Activated gamma-delta T cell (primary cell): ENCODE measurements around the gene LVRN.
"Not testable (repeated sequence)": the region's sequence is repeated elsewhere in the genome, so short reads cannot be mapped to it uniquely, and the experiment has no call there.

Source experiments
- DNase-seq: peaks from one replicate; lab custom pipeline; 2025; lab: John Stamatoyannopoulos, UW
- total RNA-seq, 2 donors: gene quantifications; one replicate each; lab custom pipeline; 2026; lab: John Stamatoyannopoulos, UW

The LVRN gene
- total RNA-seq: 0.09 to 0.10 reads per million in 2 donors

- no peak for DNase-seq
Measured at GRCh38 chr5:115962239-115962564, at the start of gene LVRN. TSS of gene LVRN (plus strand) at chr5:115962475. CDS start at chr5:115962618, 143 bp downstream.

- DNase-seq: not testable (repeated sequence)
Measured at GRCh38 chr5:115913623-115914400, 48.5 kb upstream of the LVRN start.

GRCh38 chr5:115920171-115920725, 42.0 kb upstream of the LVRN start:
- DNase-seq: no peak

DNA sequence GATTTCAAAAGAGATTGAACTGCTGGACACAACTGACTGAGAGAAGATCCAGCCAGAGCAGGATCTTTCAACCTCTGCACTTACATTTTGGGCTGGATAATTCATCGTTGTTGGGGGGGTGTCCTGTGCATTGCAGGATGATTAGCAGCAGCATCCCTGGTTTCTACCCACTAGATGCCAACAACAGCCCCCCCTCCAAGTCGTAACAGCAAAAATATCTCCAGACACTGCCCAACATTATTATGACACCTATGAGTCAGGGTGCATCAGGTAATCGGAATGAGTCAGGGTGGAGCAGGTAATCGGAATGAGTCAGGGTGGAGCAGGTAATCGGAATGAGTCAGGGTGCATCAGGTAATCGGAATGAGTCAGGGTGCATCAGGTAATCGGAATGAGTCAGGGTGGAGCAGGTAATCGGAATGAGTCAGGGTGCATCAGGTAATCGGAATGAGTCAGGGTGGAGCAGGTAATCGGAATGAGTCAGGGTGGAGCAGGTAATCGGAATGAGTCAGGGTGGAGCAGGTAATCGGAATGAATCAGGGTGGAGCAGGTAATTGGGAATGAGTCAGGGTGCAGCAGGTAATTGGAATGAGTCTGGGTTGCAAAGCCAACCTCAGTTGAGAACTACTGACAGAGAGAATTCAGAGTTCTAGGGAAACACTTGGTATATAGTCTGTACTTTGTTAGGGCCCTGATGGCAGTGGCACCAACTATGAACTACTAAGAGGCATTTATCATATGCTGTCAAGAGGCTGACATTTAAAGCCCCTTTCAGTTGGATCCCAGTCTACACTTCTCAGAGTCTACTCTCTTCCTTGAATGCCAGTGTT, 33.5 kb upstream of the LVRN start:
- not testable (repeated sequence) for DNase-seq

- DNase-seq: not testable (repeated sequence)
Measured at GRCh38 chr5:115930171-115930570, 32.1 kb upstream of the LVRN start.

DNA sequence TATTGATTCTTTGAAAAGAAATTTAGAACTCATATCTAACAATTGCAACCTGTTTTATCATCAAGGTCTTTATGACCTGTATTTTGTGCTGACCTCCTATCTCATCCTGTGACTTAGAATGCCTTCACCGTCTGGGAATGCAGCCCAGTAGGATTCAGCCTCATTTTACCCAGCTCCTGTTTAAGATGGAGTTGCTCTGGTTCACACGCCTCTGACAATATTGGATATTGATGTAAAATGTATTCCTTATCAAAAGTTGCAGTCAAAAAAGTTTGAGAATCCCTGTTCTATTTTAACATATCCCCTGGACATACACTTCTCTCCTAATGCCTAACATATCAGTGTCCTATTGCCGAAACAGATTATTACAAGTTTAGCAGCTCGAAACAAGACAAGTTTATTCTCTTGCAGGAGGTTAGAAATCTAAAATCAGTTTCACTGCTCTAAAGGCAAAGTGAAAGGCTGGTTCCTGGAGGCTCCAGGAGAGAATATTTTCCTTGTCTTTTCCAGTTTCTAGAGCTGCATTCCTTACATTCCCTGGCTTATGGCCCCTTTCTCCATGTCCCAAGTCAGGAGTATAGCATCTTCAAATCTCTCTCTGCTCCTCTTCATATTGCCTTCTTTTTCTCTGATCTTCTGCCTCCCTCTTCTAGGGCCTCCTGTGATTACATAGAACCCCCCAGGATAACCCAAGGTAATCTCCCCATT, 31.5 kb upstream of the LVRN start:
- DNase-seq: no peak

DNA sequence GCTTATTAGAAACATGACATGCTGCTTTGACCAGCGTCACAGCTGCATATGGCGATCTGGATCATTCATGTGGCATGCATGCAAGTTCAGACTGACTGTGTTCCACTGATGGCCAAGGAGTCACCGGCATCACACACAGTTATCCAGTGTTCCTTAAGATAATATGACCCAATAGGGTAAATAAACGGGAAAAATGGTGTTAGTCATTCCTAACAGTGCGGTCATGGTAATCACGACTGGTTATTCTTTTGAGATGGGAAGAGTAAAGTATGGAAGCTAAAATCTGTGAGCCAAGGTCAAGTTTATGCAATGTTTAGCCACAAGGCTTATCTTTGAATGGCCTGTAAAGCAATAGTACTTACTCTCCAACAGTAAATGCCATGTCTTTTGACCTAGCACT, 29.3 kb upstream of the LVRN start:
- DNase-seq: no peak

GRCh38 chr5:115934388-115934974, 27.8 kb upstream of the LVRN start:
- no peak for DNase-seq

GRCh38 chr5:115936031-115936430, 26.2 kb upstream of the LVRN start:
- no peak for DNase-seq

DNA sequence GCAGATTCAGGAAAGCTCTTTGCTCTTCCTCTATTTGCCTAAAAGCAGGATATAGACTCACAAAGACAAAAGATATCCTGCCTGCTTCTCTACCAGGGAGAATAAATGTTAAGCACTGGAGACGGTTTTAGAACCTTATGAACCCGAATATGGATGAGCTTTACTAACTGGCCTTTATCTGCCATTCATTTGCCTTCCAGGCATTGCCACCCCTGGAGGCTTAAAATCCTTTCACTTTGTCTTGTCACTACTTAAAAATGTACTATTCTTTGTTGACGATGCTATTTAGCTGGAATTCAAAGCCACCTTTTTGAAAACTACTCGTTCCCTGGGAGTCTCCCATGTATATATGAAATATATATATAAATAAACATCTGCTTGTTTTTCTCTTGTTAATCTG, 23.2 kb upstream of the LVRN start:
- no peak for DNase-seq

- no peak for DNase-seq
Measured at GRCh38 chr5:115940080-115940810, 22.0 kb upstream of the LVRN start.

DNA sequence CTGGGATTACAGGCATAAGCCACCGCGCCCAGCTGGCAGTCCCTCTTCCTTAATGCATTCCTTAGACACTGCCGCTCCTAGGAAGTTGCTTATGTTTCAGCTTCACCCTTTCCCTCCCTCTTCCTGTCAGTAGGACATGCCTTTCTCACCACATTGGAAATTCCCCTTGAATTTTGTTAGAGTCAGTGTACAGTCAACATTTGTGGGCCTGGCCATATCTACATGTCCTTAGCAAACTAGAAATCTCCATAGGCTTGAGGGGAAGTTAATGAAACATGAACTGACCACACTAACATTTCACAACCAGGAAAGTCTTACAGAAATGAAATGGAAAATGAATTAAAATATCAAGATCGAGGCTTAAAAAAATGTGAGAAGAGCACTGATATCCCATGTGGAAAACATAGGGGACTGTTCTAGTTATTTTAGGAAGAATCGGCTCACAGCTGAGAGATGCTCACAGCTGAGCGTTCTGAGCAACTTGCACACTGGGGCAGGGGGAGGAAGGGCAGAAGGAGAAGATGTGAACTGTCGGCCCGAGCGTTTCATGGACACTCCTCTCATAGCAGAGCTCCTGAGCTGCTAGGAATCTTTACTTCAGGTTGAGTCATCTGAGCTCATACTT, 21.1 kb upstream of the LVRN start:
- no peak for DNase-seq

- DNase-seq: no peak
Measured at GRCh38 chr5:115944501-115944900, 17.8 kb upstream of the LVRN start.

DNA sequence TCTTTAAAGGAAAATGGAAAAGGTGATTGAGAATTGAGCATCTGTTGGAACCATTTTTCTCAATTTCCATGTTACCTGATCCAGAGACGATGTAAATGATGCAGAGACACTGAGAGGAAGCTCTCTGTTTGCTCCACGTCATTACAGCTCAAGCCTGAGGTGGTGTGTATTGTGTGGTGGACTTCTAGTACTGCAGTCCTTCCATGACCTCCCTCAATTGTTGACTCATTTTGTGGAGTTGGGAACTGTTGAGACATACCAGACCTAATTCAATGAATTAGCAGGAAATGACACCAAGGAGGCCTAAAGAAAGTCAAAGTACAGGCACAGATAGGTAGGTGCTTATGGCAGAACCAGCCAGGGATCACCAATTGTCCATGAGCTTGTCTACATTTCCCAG, 15.6 kb upstream of the LVRN start:
- DNase-seq: no peak

- DNase-seq: no peak
Measured at GRCh38 chr5:115947260-115947659, 15.0 kb upstream of the LVRN start.

DNA sequence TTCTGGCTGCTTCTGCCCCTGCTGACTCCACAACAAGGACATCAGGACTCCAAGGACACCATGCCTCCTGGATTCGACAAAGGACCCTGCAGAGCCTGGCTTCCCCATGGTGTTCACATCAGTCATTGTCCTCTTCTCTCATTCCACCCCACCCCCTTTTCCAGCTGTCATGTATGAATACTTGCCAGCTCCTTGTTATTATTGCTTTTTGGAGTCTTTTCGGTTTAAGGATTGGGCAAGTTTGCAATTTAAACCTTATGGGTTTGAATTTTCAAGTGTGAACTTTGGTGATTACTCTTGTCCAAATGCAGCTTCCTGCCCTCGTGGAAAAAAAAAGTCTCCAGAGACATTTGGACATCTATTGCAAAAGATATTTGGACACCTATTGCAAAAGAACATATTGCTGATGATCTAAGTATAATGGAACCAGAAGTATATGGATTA, 14.2 kb upstream of the LVRN start:
- DNase-seq: no peak

DNA sequence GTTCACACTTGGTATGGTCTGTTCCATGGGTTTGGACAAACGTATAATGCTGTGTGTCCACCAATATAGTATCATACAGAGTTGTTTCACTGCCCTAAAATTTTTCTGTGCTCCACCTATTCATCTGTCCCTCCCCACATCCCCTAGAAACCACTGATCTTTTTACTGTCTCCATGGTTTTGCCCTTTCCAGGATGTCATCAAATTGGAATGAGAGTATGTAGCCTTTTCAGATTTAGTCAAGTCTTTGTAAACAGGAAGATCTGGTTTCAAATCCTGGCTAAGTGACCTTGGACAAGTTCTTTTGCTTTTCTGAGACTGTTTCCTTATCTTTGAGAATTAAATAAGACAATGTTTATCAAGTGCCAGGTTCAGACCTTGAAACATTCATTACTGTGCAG, 13.2 kb upstream of the LVRN start:
- no peak for DNase-seq

DNA sequence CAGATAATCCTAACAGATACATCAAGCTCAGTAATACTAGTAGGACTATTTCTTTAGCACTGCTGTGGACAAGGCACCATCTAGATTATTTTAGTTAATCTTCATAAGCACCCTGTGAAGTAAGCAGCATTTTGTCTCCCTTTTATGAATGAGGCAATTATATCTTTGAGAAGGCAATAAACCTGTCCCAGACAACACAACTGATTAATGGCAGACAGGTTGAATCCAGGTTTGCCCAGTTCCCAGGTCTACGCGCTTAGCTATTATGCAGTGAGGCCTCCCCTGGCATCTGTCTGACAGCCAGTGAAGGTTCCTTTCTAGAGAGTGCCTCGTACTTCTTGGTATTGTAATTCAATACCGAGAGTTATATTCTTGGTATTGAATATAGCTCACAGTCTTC, 9.7 kb upstream of the LVRN start:
- DNase-seq: no peak

GRCh38 chr5:115954144-115954543, 8.1 kb upstream of the LVRN start:
- DNase-seq: no peak

GRCh38 chr5:115956957-115957356, 5.3 kb upstream of the LVRN start:
- DNase-seq: no peak
